HepG2 (cell line): Measurements from ENCODE around the gene RGMA. TPM values are rescaled to one million over a fixed set of nuclear protein-coding genes. Genes with fewer than 3 reads are reported as not detected.

Experiments used
- ATAC-seq: fragments of 200-7000 bp; cut with Tn5 transposase; 3 replicates; pipeline ENCODE4 v1.9.1; 2020; ENCODE audit warnings: mild to moderate bottlenecking, moderate library complexity
- BruUV-seq: library from RNA; stranded (reverse); fragments of 400-500 nt; replicated peaks from 2 replicates; lab custom pipeline; 2021; lab: Mats Ljungman, UMichigan
- CTCF ChIA-PET: fragments of 300-600 bp; formaldehyde crosslinking; extraction: SDS; loops from one replicate; lab custom pipeline; 2021; ENCODE audit warnings: low total read pairs, inconsistent platforms, low intra/inter-chr PET ratio; lab: Yijun Ruan, JAX
- POLR2A ChIA-PET: fragments of 350-600 bp; sonication (Branson Sonifier 250); formaldehyde crosslinking; loops from one replicate; lab custom pipeline; 2020; ENCODE audit warnings: antibody characterized with exemption, inconsistent platforms; lab: Yijun Ruan, JAX
- DNase-seq: peaks from one replicate; pipeline ENCODE4 v3.0.0-alpha.2; 2015; ENCODE audit warnings: low spot score
- FAIRE-seq: peaks from 3 replicates; lab custom pipeline; 2011; peaks lifted over from hg19 to GRCh38; lab: Jason Lieb, UNC
- H2AFZ ChIP-seq: one replicate; pipeline ENCODE4 v1.6.1; 2011; ENCODE audit warnings: low read length, inconsistent platforms
- H3K27ac ChIP-seq: fragments of 300-600 bp; 3 replicates; pipeline ENCODE4 v1.8.0; 2011; ENCODE audit warnings: mixed run types, mild to moderate bottlenecking, mixed read lengths, low read length, inconsistent platforms; ENCODE audit not compliant: insufficient read depth; ENCODE audit errors: extremely low read length
- H3K27me3 ChIP-seq, 2 experiments: fragments of 200-600 bp in 1 of 2; 2 replicates in 1 of 2; 3 replicates in 1 of 2; pipeline versions ENCODE4 v1.6.0 to v1.8.0; 2011; ENCODE audit warnings: low read length in 2 of 2, mild to moderate bottlenecking in 2 of 2, moderate library complexity in 2 of 2, inconsistent platforms in 1 of 2; ENCODE audit not compliant: insufficient read depth in 2 of 2, control insufficient read depth in 1 of 2
- H3K36me3 ChIP-seq, 2 experiments: fragments of 200-600 bp in 1 of 2; replicated peaks in 1 of 2; 2 replicates in 1 of 2; 3 replicates in 1 of 2; pipeline versions ENCODE4 v1.5.1 to v1.8.0; 2011; ENCODE audit warnings: low read length in 2 of 2, inconsistent platforms in 1 of 2; ENCODE audit not compliant: insufficient read depth in 2 of 2, control insufficient read depth in 1 of 2
- H3K4me1 ChIP-seq: 2 replicates; pipeline ENCODE4 v1.5.1; 2012; ENCODE audit warnings: low read length, inconsistent platforms; ENCODE audit not compliant: insufficient read depth
- H3K4me2 ChIP-seq: 2 replicates; pipeline ENCODE4 v1.6.0; 2011; ENCODE audit warnings: low read depth, low read length, inconsistent platforms
- H3K4me3 ChIP-seq, 3 experiments: fragments of 200-600 bp in 1 of 3; sonication (generic), shearing (Covaris generic) in 1 of 3; replicated peaks in 1 of 3; 2 replicates each; pipeline ENCODE4 v1.5.1; 2011 to 2016; ENCODE audit warnings: low read length in 3 of 3, inconsistent platforms in 2 of 3, low read depth in 2 of 3, mild to moderate bottlenecking in 2 of 3, control low read depth in 1 of 3, mixed read lengths in 1 of 3; ENCODE audit not compliant: insufficient read depth in 1 of 3
- H3K79me2 ChIP-seq: one replicate; pipeline ENCODE4 v1.6.1; 2011; ENCODE audit warnings: low read length, inconsistent platforms; ENCODE audit not compliant: insufficient read depth
- H3K9ac ChIP-seq: 2 replicates; pipeline ENCODE4 v1.6.0; 2011; ENCODE audit warnings: mild to moderate bottlenecking, low read depth, low read length, inconsistent platforms; ENCODE audit not compliant: insufficient read depth
- H3K9me3 ChIP-seq: 2 replicates; pipeline ENCODE4 v1.5.1; 2012; ENCODE audit warnings: mild to moderate bottlenecking, low read length
- H4K20me1 ChIP-seq: 2 replicates; pipeline ENCODE4 v1.6.0; 2011; ENCODE audit warnings: inconsistent platforms, mild to moderate bottlenecking, low read length, moderate library complexity; ENCODE audit not compliant: insufficient read depth
- GFI1 ChIP-seq: sonication (generic); formaldehyde crosslinking; IDR thresholded peaks from 2 replicates; pipeline ENCODE4 v1.5.0; 2020; ENCODE audit warnings: missing genetic modification reagents, mild to moderate bottlenecking, borderline replicate concordance
- RNF219 ChIP-seq: sonication (generic); formaldehyde crosslinking; IDR thresholded peaks from 2 replicates; pipeline ENCODE4 v1.5.0; 2020; ENCODE audit warnings: mild to moderate bottlenecking, missing genetic modification reagents
- SNAPC4 ChIP-seq: sonication (generic); formaldehyde crosslinking; IDR thresholded peaks from 2 replicates; pipeline ENCODE4 v1.4.0; 2020; ENCODE audit warnings: mild to moderate bottlenecking, missing genetic modification reagents
- ZMYM4 ChIP-seq: sonication (generic); formaldehyde crosslinking; IDR thresholded peaks from 2 replicates; pipeline ENCODE4 v1.8.1; 2023; ENCODE audit warnings: mild to moderate bottlenecking, missing genetic modification reagents
- ZNF44 ChIP-seq: sonication (generic); formaldehyde crosslinking; IDR thresholded peaks from 2 replicates; pipeline ENCODE4 v1.5.1; 2020; ENCODE audit warnings: mild to moderate bottlenecking, missing genetic modification reagents
- ZNF776 ChIP-seq: sonication (generic); formaldehyde crosslinking; IDR thresholded peaks from 2 replicates; pipeline ENCODE4 v1.4.0; 2020; ENCODE audit warnings: mild to moderate bottlenecking, missing genetic modification reagents
- WGBS: methylation state at CpG from one replicate; pipeline ENCODE4 v1.1.6; 2017; ENCODE audit warnings: low lambda C conversion rate; 5-methylcytosine and 5-hydroxymethylcytosine counted together
- in situ Hi-C: cut with HindIII; loops from 2 replicates; pipeline ENCODE4 v1.10.0; 2017; ENCODE audit warnings: low pct_unique_long_range_greater_than_20kb; ENCODE audit not compliant: extremely low pct_ligation_motif_present
- intact Hi-C: fragments of 100-400 bp; cut with micrococcal nuclease; formaldehyde crosslinking; loops from one replicate; pipeline ENCODE4 v1.10.0; 2022; ENCODE audit not compliant: unreplicated experiment
- polyA plus RNA-seq, 8 experiments: library from polyadenylated mRNA; depleted of rRNA in 3 of 8; stranded (reverse) in 7 of 8; unstranded in 1 of 8; fragments of >200 nt; fragmentation: Illumina TruSeq in 4 of 8; extraction: Trizol in 4 of 8; gene quantifications; 2 replicates each; pipeline versions ENCODE4 v1.2.1 to v1.2.3, GENCODE V29; 2011 to 2016; ENCODE audit warnings: low read depth in 4 of 8, missing spikeins in 1 of 8, mixed read lengths in 1 of 8; ENCODE audit not compliant: insufficient read depth in 1 of 8
- total RNA-seq, 5 experiments: library from RNA; depleted of rRNA; stranded (reverse); fragments of >200 nt; fragmentation: Illumina TruSeq; extraction: Trizol; gene quantifications; 2 replicates each; pipeline ENCODE4 v1.2.3, GENCODE V29; 2016; ENCODE audit warnings: low read depth in 1 of 5

The RGMA gene
- total and polyA plus RNA-seq, 2 of the 13 experiments (the other 11 are each of a cell fraction or from before 2014, with no cell fraction given), result not detected

DNA sequence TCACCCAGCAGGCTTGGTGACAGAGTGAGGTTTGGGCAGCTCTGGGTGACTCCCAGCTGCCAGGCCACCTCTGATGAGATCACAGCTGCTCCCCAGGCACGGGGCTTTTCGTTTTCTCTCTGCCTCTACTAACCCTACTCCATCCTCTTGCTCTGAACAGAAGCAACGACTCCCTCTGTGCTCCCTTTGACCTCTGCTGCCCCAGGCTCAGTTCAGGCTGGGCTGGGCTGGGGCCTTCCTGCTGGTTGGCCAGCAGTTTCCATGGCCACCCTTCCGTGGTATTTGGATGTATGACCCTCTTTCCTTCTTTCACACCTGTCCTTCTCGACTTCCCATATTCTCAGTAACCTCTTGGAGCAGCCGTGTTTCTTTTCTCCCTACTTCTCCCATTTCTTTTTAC, 8.6 kb downstream of the RGMA start:
- CTCF ChIA-PET, result no interaction called here
- Histone ChIP-seq H3K4me1 (no peaks in the 10 kb centered on the region), H3K4me3 (no peak overlapping the region), H4K20me1 (no peaks in the 10 kb centered on the region), H3K27ac (no peak overlapping the region), H3K4me2 (no peak overlapping the region), H3K79me2 (no peaks in the 10 kb centered on the region), H3K36me3 (no peaks in the 10 kb centered on the region), H3K9ac (no peak overlapping the region), H2AFZ (no peak overlapping the region), H3K27me3 (peaks cover 5 to 67% of the 10 kb centered on the region in 2 experiments; a peak in 4 of 5 replicates), H3K9me3 (no peaks in the 10 kb centered on the region)
- TF ChIP-seq ZNF776 (CRISPR knock-in tag), result no peak
- no peak for TF ChIP-seq RNF219 (CRISPR knock-in tag)
- TF ChIP-seq SNAPC4, result no peak
- no peak for TF ChIP-seq GFI1 (CRISPR knock-in tag)
- no peak for TF ChIP-seq ZMYM4 (CRISPR knock-in tag)
- TF ChIP-seq ZNF44, result no peak
- no peak for FAIRE-seq
- BruUV-seq, result no TSS peak
- intact Hi-C loops (no loop called here), in situ Hi-C loops (loop anchor here (25.0 kb wide), 1 partner anchor 257 kb away; no protein-coding TSS in a partner anchor)
- WGBS, result 0% methylated on average over 6 of the region's 6 CpGs
- no peak for ATAC-seq
- DNase-seq, result no peak
- POLR2A ChIA-PET, result no interaction called here
